Activated CD4-positive, alpha-beta memory T cell treated with anti-CD3 and anti-CD28 coated beads, Interleukin-2, amount 10 ng/mL, durations not matched to agents 7 days and 5 days (primary cell): ENCODE data around the gene SRCIN1. TPM values are rescaled to one million over a fixed set of nuclear protein-coding genes. Genes with fewer than 3 reads are reported as not detected.

Experiments
- total RNA-seq, 2 experiments: library from RNA; stranded (reverse); gene quantifications; one replicate each; pipeline ENCODE4 v1.2.3, GENCODE V29; 2021

Gene SRCIN1
- total RNA-seq, 2 experiments from 2014 or later: 0.05 to 0.20 TPM

Other genes starting within 250 kb of the SRCIN1 start
- under 1 TPM; 0.73 to 0.81 TPM for gene ARHGAP23, start 177.5 kb downstream of the SRCIN1 start, total RNA-seq
- gene EPOP, start 69.0 kb upstream of the SRCIN1 start, total RNA-seq: 10 to 100 TPM; 10.2 to 10.3 TPM
- gene MLLT6, start 99.3 kb upstream of the SRCIN1 start, total RNA-seq: 100 to 1,000 TPM; 262 to 265 TPM
- gene CISD3, start 124.4 kb upstream of the SRCIN1 start, total RNA-seq: 10 to 100 TPM; 42.8 to 48.6 TPM
- gene PCGF2, start 142.4 kb upstream of the SRCIN1 start, total RNA-seq: 1 to 10 TPM; 2.6 to 3.3 TPM
- 100 to 1,000 TPM; 241 to 242 TPM for gene PSMB3, start 146.8 kb upstream of the SRCIN1 start, total RNA-seq
- 10 to 100 TPM; 42.0 to 45.7 TPM for gene PIP4K2B, start 193.6 kb upstream of the SRCIN1 start, total RNA-seq
- gene CWC25, start 219.4 kb upstream of the SRCIN1 start, total RNA-seq: 10 to 100 TPM; 29.0 to 30.1 TPM
- gene RPL23, start 247.8 kb upstream of the SRCIN1 start, total RNA-seq: 100 to 1,000 TPM; 933 to 960 TPM